PFSK-1 (cell line): ENCODE data around the gene ADAMTS2.

Source experiments
- SIN3A ChIP-seq: IDR thresholded peaks from 2 replicates; pipeline ENCODE4 v1.6.1; 2012; ENCODE audit warnings: mild to moderate bottlenecking, low read length, moderate library complexity, borderline replicate concordance; ENCODE audit not compliant: insufficient read depth
- TAF1 ChIP-seq: IDR thresholded peaks from 2 replicates; pipeline ENCODE4 v1.6.1; 2012; ENCODE audit warnings: low read length, control low read depth, borderline replicate concordance; ENCODE audit not compliant: insufficient read depth

GRCh38 chr5:179275381-179275878 lies 69.8 kb downstream of the ADAMTS2 start:
- TF ChIP-seq SIN3A (no peak), TAF1 (no peak)
